NT2/D1 (cell line): ENCODE data around the gene CTTNBP2.

Source experiments
- SUZ12 ChIP-seq: IDR thresholded peaks from 2 replicates; pipeline ENCODE4 v1.6.1; 2011; ENCODE audit not compliant: insufficient read length, insufficient read depth; ENCODE audit errors: extremely low read depth
- YY1 ChIP-seq: IDR thresholded peaks from 2 replicates; pipeline ENCODE4 v1.6.1; 2011; ENCODE audit not compliant: insufficient read length, insufficient read depth
- ZNF274 ChIP-seq: IDR thresholded peaks from 2 replicates; pipeline ENCODE4 v1.6.1; 2011; ENCODE audit warnings: mild to moderate bottlenecking, low read depth, low read length

GRCh38 chr7:117692338-117692737 lies 180.9 kb downstream of the CTTNBP2 start:
- TF ChIP-seq YY1 (no peak), ZNF274 (no peak), SUZ12 (no peak)
